GM18499 (cell line): ENCODE results near the gene WBP1.
"Not testable (repeated sequence)": the region's sequence is repeated elsewhere in the genome, so short reads cannot be mapped to it uniquely, and the experiment has no call there.

ENCODE experiments used
- ATAC-seq: cut with Tn5 transposase; IDR thresholded peaks from one replicate; pipeline ENCODE4 v1.9.1; 2021; ENCODE audit warnings: moderate number of reproducible peaks; ENCODE audit not compliant: insufficient read depth, unreplicated experiment

Gene WBP1

DNA sequence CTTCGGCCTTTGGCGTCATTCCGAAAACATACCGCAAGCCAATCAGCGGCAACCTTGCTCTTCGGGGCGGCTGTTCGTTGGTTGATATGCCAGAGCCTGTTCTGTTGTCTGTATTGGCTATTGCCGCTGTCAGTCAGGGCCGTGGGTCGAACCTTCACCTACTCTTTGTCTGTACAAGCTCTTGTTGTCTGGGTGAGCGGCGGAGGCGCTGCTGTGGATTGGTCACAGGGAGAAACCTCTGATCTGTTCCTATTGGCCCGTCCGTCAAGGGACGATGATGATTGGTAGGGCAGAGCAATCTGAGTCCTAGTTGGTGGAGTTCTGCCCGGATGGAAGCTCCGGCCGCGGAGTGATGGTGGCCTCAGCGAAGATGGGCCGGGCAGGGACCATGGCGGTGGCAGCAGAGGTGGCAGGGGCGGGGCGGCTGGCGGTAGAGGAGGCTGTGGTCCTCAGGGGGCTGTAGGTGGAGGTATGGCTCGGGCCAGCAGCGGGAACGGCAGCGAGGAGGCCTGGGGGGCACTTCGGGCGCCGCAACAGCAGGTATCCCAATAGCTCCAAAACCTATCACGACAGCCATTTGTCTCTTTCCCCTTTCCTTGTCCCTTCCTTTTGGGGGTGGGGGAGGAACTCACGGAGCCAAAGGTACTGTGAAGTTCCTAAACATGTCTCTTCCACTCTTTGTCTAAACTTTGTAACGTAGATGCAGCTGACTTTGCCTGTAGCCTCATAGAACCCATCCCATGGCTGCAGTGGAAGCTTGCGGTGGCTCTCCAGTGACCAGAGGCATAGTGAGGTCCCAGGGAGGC, at the start of gene WBP1:
TSS of gene WBP1 (plus strand) at position 307 of the 806 bp plus-strand sequence. CDS start at position 472, 165 bp downstream.
- ATAC-seq: peak; percentile 74

DNA sequence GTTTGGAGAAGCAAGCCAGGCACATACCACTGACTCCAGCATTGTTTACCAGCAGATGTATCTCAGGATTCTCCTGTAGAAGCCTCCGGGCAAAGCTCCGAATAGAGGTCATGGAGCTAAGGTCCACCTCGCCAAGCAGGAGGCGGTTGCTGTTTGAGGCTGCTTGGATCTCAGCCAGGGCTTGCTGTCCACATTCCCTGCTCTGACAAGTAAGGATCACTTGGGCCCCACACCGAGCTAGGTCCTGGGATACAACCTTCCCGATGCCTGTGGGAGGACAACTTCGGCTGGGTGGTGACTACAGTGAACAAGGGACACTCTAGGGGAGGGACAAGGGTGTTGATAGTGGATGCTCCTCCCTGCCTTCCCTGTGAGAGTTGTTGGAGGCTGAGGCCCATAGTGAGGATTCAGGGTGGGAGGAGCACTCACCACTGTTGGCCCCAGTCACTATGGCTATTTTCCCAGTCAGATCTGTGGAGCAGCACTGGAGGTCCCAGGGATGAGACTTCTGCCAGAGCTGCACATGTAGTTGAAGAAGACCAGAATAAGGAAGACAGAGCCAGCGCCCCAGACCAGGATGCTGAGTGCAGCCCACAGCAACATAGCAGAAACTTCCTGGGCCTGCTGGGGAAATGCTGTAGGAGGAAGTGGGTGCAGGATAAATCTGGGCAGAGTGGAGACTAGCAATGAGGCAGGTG, 45.1 kb upstream of the WBP1 start:
- no peak for ATAC-seq

DNA sequence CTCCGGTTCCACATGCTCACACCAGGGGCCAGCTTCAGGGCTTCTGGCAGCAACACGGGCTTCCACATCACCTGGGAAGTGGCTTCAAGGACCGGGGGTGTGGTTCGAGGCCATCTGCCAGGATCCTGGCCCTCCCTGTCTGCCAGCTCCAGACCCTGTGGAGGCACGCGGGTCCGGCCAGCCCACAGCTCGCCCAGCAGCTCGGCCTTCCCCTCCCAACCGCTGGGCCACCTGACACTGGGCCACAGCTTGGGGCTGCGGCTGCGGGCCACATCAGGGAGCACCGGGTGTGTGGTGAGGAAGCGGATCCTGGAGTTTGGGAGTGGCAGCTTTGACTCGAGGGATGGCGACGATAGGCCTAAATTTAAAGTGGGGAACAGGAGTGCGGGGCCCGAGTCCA, 43.8 kb upstream of the WBP1 start:
- ATAC-seq: no peak

- ATAC-seq: no peak
Measured at GRCh38 chr2:74414881-74415761, 43.1 kb upstream of the WBP1 start.

- no peak for ATAC-seq
Measured at GRCh38 chr2:74415762-74416395, 42.4 kb upstream of the WBP1 start.

DNA sequence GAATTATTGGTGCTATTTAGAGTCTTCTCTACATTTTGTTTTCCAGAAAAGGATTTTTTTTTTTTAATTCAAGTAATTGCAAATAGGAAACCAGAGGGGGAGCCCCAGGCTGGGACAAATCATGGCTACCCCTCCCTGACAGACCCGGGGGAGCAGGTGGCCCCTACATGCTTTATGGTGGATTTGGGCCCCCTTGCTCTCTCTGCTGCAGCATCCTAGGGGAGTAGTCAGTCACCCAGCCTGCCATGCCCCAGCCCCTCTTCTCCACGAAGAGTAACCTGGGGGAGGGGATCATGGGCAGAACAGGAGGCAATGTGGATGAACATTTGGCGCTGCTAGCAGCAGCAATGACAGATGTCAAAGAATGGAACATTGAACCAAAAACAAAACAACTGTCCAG, 41.5 kb upstream of the WBP1 start:
- no peak for ATAC-seq

DNA sequence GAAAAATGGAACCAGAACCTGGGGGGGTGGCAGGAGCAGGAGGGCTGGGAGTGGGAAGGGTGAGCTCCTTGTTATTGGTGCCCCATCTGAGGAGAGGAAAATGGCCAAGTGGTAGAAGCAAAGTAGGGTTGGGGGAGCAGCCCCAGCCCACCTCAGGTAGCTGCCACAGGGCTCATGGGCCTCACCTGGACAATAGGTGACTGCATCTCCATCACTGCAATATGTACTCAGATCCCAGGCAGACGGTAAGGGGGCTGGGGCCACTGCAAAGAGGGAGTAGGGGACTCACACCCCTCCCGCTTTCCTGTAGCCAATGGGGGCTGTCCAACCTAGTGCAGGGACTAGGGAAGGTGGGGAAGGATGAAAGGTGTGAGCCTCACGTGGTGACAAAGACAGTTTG, 41.0 kb upstream of the WBP1 start:
- no peak for ATAC-seq

DNA sequence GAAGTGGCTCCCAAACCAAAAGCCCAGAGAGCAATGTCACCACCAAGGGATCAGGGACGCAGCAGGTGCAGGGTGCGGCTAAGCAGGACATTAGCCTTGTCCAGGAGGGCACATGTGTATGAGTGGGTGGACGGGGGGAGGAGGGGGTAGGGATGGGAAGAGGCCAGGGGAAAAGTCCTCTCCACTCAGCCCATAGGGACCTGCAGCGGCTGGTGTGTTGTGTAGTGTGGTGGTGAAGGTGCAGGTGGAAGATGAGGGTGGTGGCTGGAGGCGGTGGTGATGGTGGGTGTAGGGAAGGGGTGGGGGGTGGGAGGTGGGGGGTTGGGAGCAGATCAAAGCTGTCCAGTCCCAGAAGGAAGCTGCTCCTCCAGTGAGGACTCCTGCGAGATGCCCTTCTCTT, 40.5 kb upstream of the WBP1 start:
- ATAC-seq: no peak

- no peak for ATAC-seq
Measured at GRCh38 chr2:74418312-74418711, 39.9 kb upstream of the WBP1 start.

DNA sequence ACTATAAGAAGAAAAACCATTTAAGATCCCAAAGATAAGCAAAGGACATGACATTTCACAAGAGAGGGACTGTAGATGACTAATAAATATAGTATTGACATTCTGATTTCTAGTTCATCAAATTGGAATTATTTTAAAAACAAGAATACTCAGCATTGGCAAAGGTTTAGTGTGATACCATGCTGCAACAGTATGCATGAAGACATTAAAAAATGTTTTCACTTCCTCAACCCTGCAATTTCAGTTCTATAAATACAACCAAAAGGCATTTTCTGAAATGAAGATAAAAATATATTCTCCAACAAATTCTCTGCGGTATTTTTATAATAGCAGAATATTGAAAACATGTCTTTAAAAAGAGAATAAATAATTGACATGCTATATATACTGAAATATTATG, 38.9 kb upstream of the WBP1 start:
- ATAC-seq: no peak

- ATAC-seq: no peak
Measured at GRCh38 chr2:74420006-74420405, 38.2 kb upstream of the WBP1 start.

DNA sequence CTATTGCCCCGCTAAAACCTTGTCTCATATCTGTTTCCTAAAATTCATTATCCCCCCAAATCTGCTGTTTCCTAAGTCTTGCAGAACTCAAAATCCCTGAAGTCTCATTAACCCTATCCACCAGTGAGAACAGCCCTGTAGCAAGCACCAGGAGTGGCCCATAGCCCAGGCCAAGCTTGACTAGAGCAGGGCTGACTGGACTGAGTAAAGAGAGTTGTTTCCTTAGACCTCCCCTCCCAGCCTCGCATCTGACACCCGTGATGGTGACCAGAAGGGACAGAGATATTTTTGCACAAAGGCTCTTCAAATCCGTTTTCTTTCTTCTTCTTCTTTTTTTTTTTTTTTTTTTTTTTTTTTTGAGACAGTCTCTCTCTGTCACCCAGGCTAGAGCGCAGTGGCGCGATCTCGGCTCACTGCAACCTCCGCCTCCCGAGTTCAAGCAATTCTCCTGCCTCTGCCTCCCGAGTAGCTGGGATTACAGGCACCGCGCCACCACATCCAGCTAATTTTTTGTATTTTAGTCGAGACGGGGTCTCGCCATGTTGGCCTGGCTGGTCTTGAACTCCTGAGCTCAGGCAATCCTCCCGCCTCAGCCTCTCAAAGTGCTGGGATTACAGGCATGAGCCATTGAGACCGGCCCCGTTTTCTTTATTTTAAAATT, 37.7 kb upstream of the WBP1 start:
- not testable (repeated sequence) for ATAC-seq

DNA sequence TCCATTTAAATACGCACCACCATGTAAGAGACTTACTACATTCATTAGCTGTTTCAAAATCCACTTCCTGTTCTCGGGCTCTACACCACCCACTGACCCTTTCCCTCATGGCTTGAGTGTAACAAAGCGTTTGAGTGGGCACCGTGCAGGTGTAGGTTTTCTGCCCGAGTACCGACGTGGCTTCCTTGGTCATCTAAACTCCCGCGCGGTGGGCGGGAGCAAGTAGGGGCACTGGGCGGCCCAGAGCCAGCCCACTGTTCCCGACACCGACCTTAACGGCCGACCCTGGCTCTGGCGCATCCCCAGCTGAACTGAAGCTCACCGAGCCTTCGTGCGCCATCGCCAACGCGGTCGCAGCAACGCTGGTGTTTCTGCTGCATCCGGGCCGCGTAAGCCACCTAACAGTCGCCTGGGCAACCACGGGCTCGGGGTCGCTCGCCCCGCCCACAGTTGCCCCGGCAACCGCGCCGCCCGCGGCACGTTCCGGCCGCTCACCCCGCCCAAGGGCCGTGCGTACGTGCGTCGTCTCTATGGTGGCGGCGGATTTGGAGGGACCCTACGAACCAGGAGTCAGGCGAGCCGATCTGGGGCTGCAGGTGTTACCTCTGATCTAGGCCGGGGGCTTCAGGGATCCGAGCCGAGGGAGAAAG, 36.9 kb upstream of the WBP1 start, which contains the start of the genes C2orf81 and WDR54:
TSS of gene C2orf81 (minus strand) at position 399 of the 650 bp plus-strand sequence. CDS start at position 340, 59 bp downstream.
TSS of gene WDR54 (plus strand) at position 510 of the 650 bp plus-strand sequence. CDS start 424 bp downstream, outside the sequence.
- peak; percentile 72 for ATAC-seq

GRCh38 chr2:74423231-74424095, 34.8 kb upstream of the WBP1 start:
- no peak for ATAC-seq

GRCh38 chr2:74424139-74424992, 33.9 kb upstream of the WBP1 start:
- ATAC-seq: no peak

- ATAC-seq: no peak
Measured at GRCh38 chr2:74424995-74425406, 33.2 kb upstream of the WBP1 start.

DNA sequence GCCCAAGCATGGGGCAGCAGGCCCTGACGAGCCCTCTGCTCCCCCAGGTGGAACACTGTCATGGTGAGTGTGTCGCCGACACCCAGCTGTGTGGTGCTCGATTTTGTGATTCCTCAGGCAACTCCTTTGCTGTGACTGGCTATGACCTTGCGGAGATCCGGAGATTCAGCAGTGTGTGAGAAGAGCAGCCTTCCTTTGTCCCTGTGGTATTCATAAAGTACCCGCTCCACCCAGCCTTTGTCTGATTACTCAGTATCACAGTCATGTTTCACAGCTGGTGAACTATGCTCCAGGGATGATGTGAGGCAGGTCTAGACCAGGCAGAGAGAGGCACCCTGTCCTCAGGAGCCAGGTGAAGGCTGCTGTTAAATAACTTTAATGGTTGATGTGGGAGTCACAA, 32.7 kb upstream of the WBP1 start:
- ATAC-seq: no peak
